ENCODE data around the gene AOPEP.

- TF ChIP-seq, protein P1, sequence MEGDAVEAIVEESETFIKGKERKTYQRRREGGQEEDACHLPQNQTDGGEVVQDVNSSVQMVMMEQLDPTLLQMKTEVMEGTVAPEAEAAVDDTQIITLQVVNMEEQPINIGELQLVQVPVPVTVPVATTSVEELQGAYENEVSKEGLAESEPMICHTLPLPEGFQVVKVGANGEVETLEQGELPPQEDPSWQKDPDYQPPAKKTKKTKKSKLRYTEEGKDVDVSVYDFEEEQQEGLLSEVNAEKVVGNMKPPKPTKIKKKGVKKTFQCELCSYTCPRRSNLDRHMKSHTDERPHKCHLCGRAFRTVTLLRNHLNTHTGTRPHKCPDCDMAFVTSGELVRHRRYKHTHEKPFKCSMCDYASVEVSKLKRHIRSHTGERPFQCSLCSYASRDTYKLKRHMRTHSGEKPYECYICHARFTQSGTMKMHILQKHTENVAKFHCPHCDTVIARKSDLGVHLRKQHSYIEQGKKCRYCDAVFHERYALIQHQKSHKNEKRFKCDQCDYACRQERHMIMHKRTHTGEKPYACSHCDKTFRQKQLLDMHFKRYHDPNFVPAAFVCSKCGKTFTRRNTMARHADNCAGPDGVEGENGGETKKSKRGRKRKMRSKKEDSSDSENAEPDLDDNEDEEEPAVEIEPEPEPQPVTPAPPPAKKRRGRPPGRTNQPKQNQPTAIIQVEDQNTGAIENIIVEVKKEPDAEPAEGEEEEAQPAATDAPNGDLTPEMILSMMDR (IDR thresholded peaks at IDR 0.05), result no peak
- no peak for TF ChIP-seq AR (CRISPR knock-in tag; IDR thresholded peaks at IDR 0.05)
These were observed 170.0 kb downstream of the AOPEP start for GRCh38 chr9:94896512-94896911.

Data from WTC11 (cell line).